Natural killer cell (primary cell): ENCODE measurements around the gene MRGPRE. TPM values are rescaled to one million over a fixed set of nuclear protein-coding genes. Genes with fewer than 3 reads are reported as not detected.
"Not testable (repeated sequence)": the region's sequence is repeated elsewhere in the genome, so short reads cannot be mapped to it uniquely, and the experiment has no call there.

ENCODE experiments used
- ATAC-seq, 3 donors: fragments of 150-1000 bp in 2 of 3; fragments of 200-7000 bp in 1 of 3; cut with Tn5 transposase; 1 replicate in 1 of 3; 2 replicates in 2 of 3; pipeline ENCODE4 v1.10.0; 2021; ENCODE audit warnings: mild to moderate bottlenecking in 2 of 3, moderate library complexity in 2 of 3
- DNase-seq, 2 donors: peaks; one replicate each; pipeline versions ENCODE4 v3.0.0 to v3.0.0-alpha.2; 2013 to 2021; ENCODE audit warnings: mixed read lengths in 1 of 2
- H3K27ac ChIP-seq: one replicate; pipeline ENCODE4 v1.5.1; 2013; ENCODE audit warnings: mild to moderate bottlenecking, low read length
- H3K27me3 ChIP-seq: one replicate; pipeline ENCODE4 v1.6.1; 2013; ENCODE audit warnings: low read length; ENCODE audit not compliant: control insufficient read depth, insufficient read depth
- H3K36me3 ChIP-seq: one replicate; pipeline ENCODE4 v1.6.1; 2013; ENCODE audit warnings: low read length; ENCODE audit not compliant: control insufficient read depth, insufficient read depth
- H3K4me1 ChIP-seq: one replicate; pipeline ENCODE4 v1.6.1; 2013; ENCODE audit warnings: low read length; ENCODE audit not compliant: control insufficient read depth, insufficient read depth
- H3K4me3 ChIP-seq: one replicate; pipeline ENCODE4 v1.5.1; 2013; ENCODE audit warnings: low read length
- H3K9me3 ChIP-seq: one replicate; pipeline ENCODE4 v1.6.1; 2013; ENCODE audit warnings: low read length; ENCODE audit not compliant: control insufficient read depth, insufficient read depth
- H3K27ac Mint-ChIP-seq, 2 donors: one replicate each; pipeline ENCODE4 v1.8.0; 2022; ENCODE audit warnings: mild to moderate bottlenecking in 2 of 2, mixed read lengths in 2 of 2, moderate library complexity in 1 of 2
- H3K27me3 Mint-ChIP-seq, 2 donors: one replicate each; pipeline ENCODE4 v1.8.0; 2022; ENCODE audit warnings: low read depth in 2 of 2, mixed read lengths in 2 of 2
- H3K36me3 Mint-ChIP-seq: one replicate; pipeline ENCODE4 v1.8.0; 2022; ENCODE audit warnings: mixed read lengths
- H3K4me1 Mint-ChIP-seq, 2 donors: one replicate each; pipeline ENCODE4 v1.8.0; 2022; ENCODE audit warnings: mixed read lengths in 2 of 2
- H3K4me3 Mint-ChIP-seq: one replicate; pipeline ENCODE4 v1.8.0; 2022; ENCODE audit warnings: mild to moderate bottlenecking, moderate library complexity, mixed read lengths
- H3K9me3 Mint-ChIP-seq, 2 donors: one replicate each; pipeline ENCODE4 v1.8.0; 2022; ENCODE audit warnings: mixed read lengths in 2 of 2
- CTCF ChIP-seq: fragments of 200-600 bp; IDR thresholded peaks from one replicate; pipeline ENCODE4 v1.8.0; 2022; ENCODE audit warnings: antibody characterized with exemption
- WGBS: methylation state at CpG from one replicate; pipeline ENCODE4 v1.1.7; 2013; ENCODE audit warnings: missing lambda C conversion rate; ENCODE audit not compliant: insufficient coverage; 5-methylcytosine and 5-hydroxymethylcytosine counted together
- intact Hi-C: fragments of 100-400 bp; cut with micrococcal nuclease; formaldehyde crosslinking; loops from one replicate; pipeline ENCODE4 v1.14.2; 2022
- total RNA-seq, 4 donors: library from RNA; stranded (reverse); fragments of 120-200 nt in 1 of 4; gene quantifications; one replicate each; pipeline versions ENCODE4 v1.2.3 to v1.2.4, GENCODE V29; 2013 to 2022

MRGPRE gene
- total RNA-seq, 3 donors from 2014 or later (not counting 1 experiment from before 2014, with no cell fraction given), result not detected

GRCh38 chr11:3257509-3257908 lies 25.3 kb upstream of the MRGPRE start:
- H3K4me3 ChIP-seq, H3K9me3 Mint-ChIP-seq, H3K36me3 ChIP-seq, H3K27ac Mint-ChIP-seq, H3K27me3 Mint-ChIP-seq, H3K4me1 Mint-ChIP-seq, H3K4me3 Mint-ChIP-seq, H3K27ac ChIP-seq, intact Hi-C loops, H3K27me3 ChIP-seq, H3K36me3 Mint-ChIP-seq, ATAC-seq, H3K9me3 ChIP-seq, H3K4me1 ChIP-seq, DNase-seq: not testable (repeated sequence)
- 86% methylated on average over 1 of the region's 1 CpG for WGBS

GRCh38 chr11:3255241-3255640 lies 23.0 kb upstream of the MRGPRE start:
- H3K36me3 ChIP-seq, H3K9me3 Mint-ChIP-seq, ATAC-seq, H3K4me3 ChIP-seq, H3K4me3 Mint-ChIP-seq, H3K9me3 ChIP-seq, H3K4me1 Mint-ChIP-seq, H3K27ac Mint-ChIP-seq, H3K27me3 ChIP-seq, H3K27me3 Mint-ChIP-seq, H3K36me3 Mint-ChIP-seq, H3K27ac ChIP-seq, H3K4me1 ChIP-seq, DNase-seq, intact Hi-C loops: not testable (repeated sequence)
- WGBS, result 83% methylated on average over 1 of the region's 12 CpGs

DNA sequence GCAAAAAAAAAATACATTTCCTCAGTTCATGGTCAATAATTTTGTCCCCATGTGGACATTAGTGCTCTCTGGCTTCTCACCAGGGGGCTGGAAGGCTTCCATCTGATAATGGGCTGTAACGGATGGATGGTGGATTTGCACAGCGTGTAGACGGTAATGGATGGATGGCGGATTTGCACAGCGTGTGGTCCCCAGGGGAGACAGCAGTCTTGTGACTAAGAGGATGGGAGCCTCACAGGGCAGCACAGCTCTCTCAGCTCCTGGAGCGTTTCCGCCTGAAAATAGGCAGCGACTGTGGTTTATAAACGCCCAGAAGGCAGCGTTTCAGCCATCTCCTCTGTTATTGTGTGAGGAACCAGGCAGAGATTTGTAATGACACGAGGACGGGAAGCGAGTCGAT lies 22.6 kb upstream of the MRGPRE start:
- H3K9me3 Mint-ChIP-seq, H3K4me1 Mint-ChIP-seq, H3K9me3 ChIP-seq, ATAC-seq, H3K27me3 ChIP-seq, H3K27ac ChIP-seq, intact Hi-C loops, H3K27me3 Mint-ChIP-seq, H3K4me3 ChIP-seq, H3K4me1 ChIP-seq, H3K36me3 Mint-ChIP-seq, H3K36me3 ChIP-seq, H3K27ac Mint-ChIP-seq, DNase-seq, H3K4me3 Mint-ChIP-seq: not testable (repeated sequence)
- no CpG with 5 or more reads among the region's 14 CpGs for WGBS

DNA sequence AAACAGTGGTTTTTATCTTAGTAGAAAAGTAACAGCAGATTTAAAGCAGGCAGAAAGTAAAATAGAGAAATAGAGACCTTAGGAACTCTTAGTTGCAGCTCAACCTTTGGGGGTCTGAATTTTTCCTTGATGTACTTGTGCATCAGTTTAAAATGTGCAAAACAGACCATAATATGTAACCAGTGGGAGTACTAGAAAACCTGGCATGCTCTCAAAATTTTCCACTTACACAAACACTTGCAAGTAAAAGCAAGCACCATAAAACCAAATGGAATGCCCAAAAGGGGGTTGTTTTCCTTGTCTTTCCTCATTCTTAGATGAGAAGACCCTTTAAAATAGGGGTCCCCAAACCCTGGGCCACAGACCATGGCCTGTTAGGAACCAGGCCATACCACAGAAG lies 12.9 kb upstream of the MRGPRE start:
- ATAC-seq, result no peak

DNA sequence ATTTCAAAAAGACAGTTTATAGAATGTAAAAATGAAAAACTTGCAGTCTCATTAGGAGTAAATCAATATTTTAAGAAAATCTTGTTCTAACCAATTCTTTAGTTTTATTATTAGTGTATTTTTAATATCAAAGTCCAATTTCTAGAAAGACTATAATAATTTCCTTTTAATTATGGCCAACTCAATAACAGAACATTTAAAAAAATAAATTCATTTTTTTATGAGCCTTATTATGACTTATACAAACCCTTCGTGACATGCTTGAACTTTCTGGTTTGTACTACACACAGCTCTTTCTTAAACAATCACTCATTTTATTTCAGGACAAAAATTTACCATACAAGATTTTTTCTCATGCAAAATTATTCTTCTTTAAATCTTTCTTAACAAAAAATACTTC lies 11.7 kb upstream of the MRGPRE start:
- H3K27me3 ChIP-seq, result peaks cover 5% of the 10 kb centered on the region
- H3K4me3 ChIP-seq, result no peak overlapping the region
- H3K9me3 ChIP-seq, result no peaks in the 10 kb centered on the region
- H3K27ac ChIP-seq, result no peak overlapping the region
- no peaks in the 10 kb centered on the region for H3K36me3 Mint-ChIP-seq
- H3K4me1 ChIP-seq, result no peaks in the 10 kb centered on the region
- H3K4me1 Mint-ChIP-seq, result no peaks in the 10 kb centered on the region
- no peaks in the 10 kb centered on the region for H3K9me3 Mint-ChIP-seq
- WGBS, result 90% methylated on average over 1 of the region's 1 CpG
- H3K27me3 Mint-ChIP-seq, result peaks cover 16 to 31% of the 10 kb centered on the region in 2 donors
- DNase-seq (no peak), ATAC-seq (no peak)
- no peak overlapping the region for H3K4me3 Mint-ChIP-seq
- H3K36me3 ChIP-seq, result no peaks in the 10 kb centered on the region
- no peak overlapping the region for H3K27ac Mint-ChIP-seq
- intact Hi-C loops, result no loop called here
- no peak for TF ChIP-seq CTCF

More for the DNA sequence above, 12.9 kb upstream of the MRGPRE start:
- Mint-ChIP-seq H3K27me3 (peaks cover 9 to 25% of the 10 kb centered on the region in 2 donors), H3K36me3 (no peaks in the 10 kb centered on the region), H3K4me3 (no peak overlapping the region), H3K9me3 (no peaks in the 10 kb centered on the region), H3K4me1 (no peaks in the 10 kb centered on the region), H3K27ac (no peak overlapping the region)
- DNase-seq, result no peak
- Histone ChIP-seq H3K27me3 (peaks cover 5% of the 10 kb centered on the region), H3K36me3 (no peaks in the 10 kb centered on the region), H3K27ac (no peak overlapping the region), H3K4me1 (no peaks in the 10 kb centered on the region), H3K9me3 (no peaks in the 10 kb centered on the region), H3K4me3 (no peak overlapping the region)
- intact Hi-C loops, result no loop called here
- TF ChIP-seq CTCF, result no peak
